Renal cortex interstitium (tissue), 3 donors: ENCODE results near the gene FTCDNL1. TPM values are rescaled to one million over a fixed set of nuclear protein-coding genes. Genes with fewer than 3 reads are reported as not detected.

Experiments
- polyA plus RNA-seq, 3 donors: library from polyadenylated mRNA; unstranded; fragments of 120-200 nt; gene quantifications; one replicate each; pipeline ENCODE4 v1.2.1, GENCODE V29; 2013; ENCODE audit not compliant: insufficient read length in 3 of 3

Gene FTCDNL1
- polyA plus RNA-seq, 3 donors: 1.2 to 2.0 (median 1.7) TPM

Other genes with a start within 250 kb of the FTCDNL1 start
- 10 to 100 TPM; 10.2 to 12.6 (median 12.3) TPM for gene C2orf69, start 60.1 kb upstream of the FTCDNL1 start, polyA plus RNA-seq
- 10 to 100 TPM; 12.1 to 19.4 (median 13.8) TPM for gene TYW5, start 104.3 kb upstream of the FTCDNL1 start, polyA plus RNA-seq
- 10 to 100 TPM; 29.2 to 40.1 (median 31.1) TPM for gene MAIP1, start 104.4 kb upstream of the FTCDNL1 start, polyA plus RNA-seq